Panc1 (cell line): ENCODE data around the gene SOX9. TPM values are rescaled to one million over a fixed set of nuclear protein-coding genes. Genes with fewer than 3 reads are reported as not detected.
"Not testable (repeated sequence)": the region's sequence is repeated elsewhere in the genome, so short reads cannot be mapped to it uniquely, and the experiment has no call there.

Experiments used
- ATAC-seq: fragments of 200-7000 bp; cut with Tn5 transposase; 2 replicates; pipeline ENCODE4 v1.9.1; 2020; ENCODE audit warnings: mild to moderate bottlenecking, moderate library complexity
- BruUV-seq: library from RNA; stranded (reverse); fragments of 400-500 nt; replicated peaks from 2 replicates; lab custom pipeline; 2021; lab: Mats Ljungman, UMichigan
- CTCF ChIA-PET: fragments of 300-600 bp; sonication (Branson Sonifier 250); formaldehyde crosslinking; loops from one replicate; lab custom pipeline; 2022; ENCODE audit warnings: antibody characterized with exemption; lab: Charles Lee
- POLR2A ChIA-PET: fragments of 300-600 bp; sonication (Branson Sonifier 250); formaldehyde crosslinking; loops from one replicate; lab custom pipeline; 2022; ENCODE audit warnings: antibody characterized with exemption; lab: Charles Lee
- DNase-seq: peaks from one replicate; pipeline ENCODE4 v3.0.0-alpha.2; 2010; ENCODE audit warnings: low read depth, low spot score
- H3K27ac ChIP-seq: 2 replicates; pipeline ENCODE4 v1.5.1; 2011; ENCODE audit warnings: mild to moderate bottlenecking, low read length, inconsistent platforms
- H3K27me3 ChIP-seq: fragments of 200-500 bp; sonication (Bioruptor generic); 2 replicates; pipeline ENCODE4 v1.6.0; 2014; ENCODE audit warnings: low read length, inconsistent platforms; ENCODE audit not compliant: control insufficient read depth, insufficient read depth
- H3K36me3 ChIP-seq: fragments of 200-500 bp; sonication (Bioruptor generic); 2 replicates; pipeline ENCODE4 v1.5.1; 2014; ENCODE audit warnings: inconsistent platforms, mild to moderate bottlenecking, low read length, moderate library complexity; ENCODE audit not compliant: control insufficient read depth, insufficient read depth
- H3K4me1 ChIP-seq: 2 replicates; pipeline ENCODE4 v1.5.1; 2011; ENCODE audit warnings: inconsistent platforms, mild to moderate bottlenecking, low read length, moderate library complexity; ENCODE audit not compliant: control insufficient read depth, insufficient read depth
- H3K4me3 ChIP-seq, 2 experiments: 2 replicates each; pipeline ENCODE4 v1.5.1; 2011 to 2012; ENCODE audit warnings: low read depth in 2 of 2, low read length in 2 of 2, mild to moderate bottlenecking in 2 of 2, inconsistent platforms in 1 of 2, moderate library complexity in 1 of 2
- H3K9me3 ChIP-seq: fragments of 200-500 bp; sonication (Bioruptor generic); 2 replicates; pipeline ENCODE4 v1.5.1; 2014; ENCODE audit warnings: low read depth, mild to moderate bottlenecking, inconsistent platforms, low read length, moderate library complexity; ENCODE audit not compliant: control insufficient read depth, insufficient read depth
- POLR2AphosphoS5 ChIP-seq: IDR thresholded peaks from 2 replicates; pipeline ENCODE4 v1.6.1; 2012; ENCODE audit warnings: mild to moderate bottlenecking, low read depth, low read length, moderate library complexity
- SIN3A ChIP-seq: IDR thresholded peaks from 2 replicates; pipeline ENCODE4 v1.6.1; 2012; ENCODE audit warnings: low read depth, mild to moderate bottlenecking, low read length, moderate library complexity, borderline replicate concordance; ENCODE audit not compliant: insufficient read depth
- TCF7L2 ChIP-seq: IDR thresholded peaks from 2 replicates; pipeline ENCODE4 v1.6.1; 2011; ENCODE audit warnings: mild to moderate bottlenecking, low read depth, low read length, inconsistent platforms
- in situ Hi-C: cut with HindIII; loops from 2 replicates; pipeline ENCODE4 v1.10.0; 2016; ENCODE audit warnings: low sequenced_read_pairs, low pct_unique_long_range_greater_than_20kb
- intact Hi-C: fragments of 100-400 bp; cut with micrococcal nuclease; formaldehyde crosslinking; loops from one replicate; pipeline ENCODE4 v1.10.0; 2022; ENCODE audit not compliant: unreplicated experiment
- total RNA-seq: library from RNA; stranded (reverse); gene quantifications from one replicate; pipeline ENCODE4 v1.2.1, GENCODE V29; 2021; ENCODE audit not compliant: unreplicated experiment
- TF ChIP-seq, protein P1 (sequence below): fragments of 450-650 bp; IDR thresholded peaks from 2 replicates; pipeline ENCODE4 v1.5.1; 2017; ENCODE audit warnings: mild to moderate bottlenecking
- TF ChIP-seq, protein P2 (sequence below), 2 experiments: IDR thresholded peaks; 2 replicates each; pipeline ENCODE4 v1.6.1; 2011 to 2012; ENCODE audit warnings: low read depth in 2 of 2, control low read depth in 1 of 2, low read length in 1 of 2, mild to moderate bottlenecking in 1 of 2, moderate library complexity in 1 of 2; ENCODE audit not compliant: insufficient read depth in 1 of 2

SOX9 gene
- total RNA-seq, 1 experiment from 2014 or later: 79.5 TPM

DNA sequence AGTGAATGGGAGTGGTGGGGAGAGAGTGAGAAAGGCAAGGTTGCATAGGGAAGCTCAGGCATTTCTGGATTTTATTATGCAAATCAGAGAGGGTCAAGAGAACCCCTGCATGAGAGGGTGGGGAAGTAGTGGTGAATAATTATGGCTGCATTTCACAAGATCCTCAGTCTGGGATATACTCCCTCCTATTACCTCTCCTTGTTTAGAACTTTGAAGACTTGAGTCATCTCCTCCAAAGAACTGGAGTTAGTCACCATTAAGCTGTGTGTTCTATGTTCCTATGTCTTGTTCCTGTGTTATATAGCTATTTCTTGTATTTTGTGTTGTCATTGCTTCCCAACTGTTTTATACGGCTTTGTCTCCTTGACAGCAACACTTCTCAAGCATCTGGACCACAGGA, 18.4 kb downstream of the SOX9 start:
- H3K4me3 ChIP-seq: no peak overlapping the region
- H3K4me1 ChIP-seq: peaks cover 34% of the 10 kb centered on the region
- in situ Hi-C loops: loop anchor here (25.0 kb wide), 2 partner anchors 273 to 348 kb away; no protein-coding TSS in a partner anchor
- ATAC-seq (no peak), DNase-seq (no peak)
- intact Hi-C loops: no loop called here
- CTCF ChIA-PET: no interaction called here
- BruUV-seq: no TSS peak
- H3K36me3 ChIP-seq: no peaks in the 10 kb centered on the region
- no peak overlapping the region for H3K27ac ChIP-seq
- TF ChIP-seq, protein P1, sequence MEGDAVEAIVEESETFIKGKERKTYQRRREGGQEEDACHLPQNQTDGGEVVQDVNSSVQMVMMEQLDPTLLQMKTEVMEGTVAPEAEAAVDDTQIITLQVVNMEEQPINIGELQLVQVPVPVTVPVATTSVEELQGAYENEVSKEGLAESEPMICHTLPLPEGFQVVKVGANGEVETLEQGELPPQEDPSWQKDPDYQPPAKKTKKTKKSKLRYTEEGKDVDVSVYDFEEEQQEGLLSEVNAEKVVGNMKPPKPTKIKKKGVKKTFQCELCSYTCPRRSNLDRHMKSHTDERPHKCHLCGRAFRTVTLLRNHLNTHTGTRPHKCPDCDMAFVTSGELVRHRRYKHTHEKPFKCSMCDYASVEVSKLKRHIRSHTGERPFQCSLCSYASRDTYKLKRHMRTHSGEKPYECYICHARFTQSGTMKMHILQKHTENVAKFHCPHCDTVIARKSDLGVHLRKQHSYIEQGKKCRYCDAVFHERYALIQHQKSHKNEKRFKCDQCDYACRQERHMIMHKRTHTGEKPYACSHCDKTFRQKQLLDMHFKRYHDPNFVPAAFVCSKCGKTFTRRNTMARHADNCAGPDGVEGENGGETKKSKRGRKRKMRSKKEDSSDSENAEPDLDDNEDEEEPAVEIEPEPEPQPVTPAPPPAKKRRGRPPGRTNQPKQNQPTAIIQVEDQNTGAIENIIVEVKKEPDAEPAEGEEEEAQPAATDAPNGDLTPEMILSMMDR: no peak
- TF ChIP-seq TCF7L2 (no peak), POLR2AphosphoS5 (no peak), SIN3A (no peak)
- TF ChIP-seq, protein P2, sequence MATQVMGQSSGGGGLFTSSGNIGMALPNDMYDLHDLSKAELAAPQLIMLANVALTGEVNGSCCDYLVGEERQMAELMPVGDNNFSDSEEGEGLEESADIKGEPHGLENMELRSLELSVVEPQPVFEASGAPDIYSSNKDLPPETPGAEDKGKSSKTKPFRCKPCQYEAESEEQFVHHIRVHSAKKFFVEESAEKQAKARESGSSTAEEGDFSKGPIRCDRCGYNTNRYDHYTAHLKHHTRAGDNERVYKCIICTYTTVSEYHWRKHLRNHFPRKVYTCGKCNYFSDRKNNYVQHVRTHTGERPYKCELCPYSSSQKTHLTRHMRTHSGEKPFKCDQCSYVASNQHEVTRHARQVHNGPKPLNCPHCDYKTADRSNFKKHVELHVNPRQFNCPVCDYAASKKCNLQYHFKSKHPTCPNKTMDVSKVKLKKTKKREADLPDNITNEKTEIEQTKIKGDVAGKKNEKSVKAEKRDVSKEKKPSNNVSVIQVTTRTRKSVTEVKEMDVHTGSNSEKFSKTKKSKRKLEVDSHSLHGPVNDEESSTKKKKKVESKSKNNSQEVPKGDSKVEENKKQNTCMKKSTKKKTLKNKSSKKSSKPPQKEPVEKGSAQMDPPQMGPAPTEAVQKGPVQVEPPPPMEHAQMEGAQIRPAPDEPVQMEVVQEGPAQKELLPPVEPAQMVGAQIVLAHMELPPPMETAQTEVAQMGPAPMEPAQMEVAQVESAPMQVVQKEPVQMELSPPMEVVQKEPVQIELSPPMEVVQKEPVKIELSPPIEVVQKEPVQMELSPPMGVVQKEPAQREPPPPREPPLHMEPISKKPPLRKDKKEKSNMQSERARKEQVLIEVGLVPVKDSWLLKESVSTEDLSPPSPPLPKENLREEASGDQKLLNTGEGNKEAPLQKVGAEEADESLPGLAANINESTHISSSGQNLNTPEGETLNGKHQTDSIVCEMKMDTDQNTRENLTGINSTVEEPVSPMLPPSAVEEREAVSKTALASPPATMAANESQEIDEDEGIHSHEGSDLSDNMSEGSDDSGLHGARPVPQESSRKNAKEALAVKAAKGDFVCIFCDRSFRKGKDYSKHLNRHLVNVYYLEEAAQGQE (IDR thresholded peaks at IDR 0.05; ENCODE audit: insufficient read depth in 1 of 2, low read depth in 2 of 2, low read length in 1 of 2): no peak
- POLR2A ChIA-PET: no interaction called here
- H3K27me3 ChIP-seq: no peaks in the 10 kb centered on the region
- no peaks in the 10 kb centered on the region for H3K9me3 ChIP-seq

- ChIA-PET CTCF (no interaction called here), POLR2A (no interaction called here)
- TF ChIP-seq, protein P2 (IDR thresholded peaks at IDR 0.05; ENCODE audit: insufficient read depth in 1 of 2, low read depth in 2 of 2, low read length in 1 of 2): no peak
- TF ChIP-seq SIN3A (no peak), TCF7L2 (no peak), POLR2AphosphoS5 (no peak)
- TF ChIP-seq, protein P1: no peak
- Histone ChIP-seq H3K4me3 (no peak overlapping the region), H3K9me3 (no peaks in the 10 kb centered on the region), H3K27ac (no peak overlapping the region), H3K36me3 (no peaks in the 10 kb centered on the region), H3K27me3 (no peaks in the 10 kb centered on the region), H3K4me1 (peaks cover 19% of the 10 kb centered on the region)
- in situ Hi-C loops: loop anchor here (25.0 kb wide), 2 partner anchors 271 to 346 kb away; no protein-coding TSS in a partner anchor
- no TSS peak for BruUV-seq
- DNase-seq (no peak), ATAC-seq (no peak)
- intact Hi-C loops: no loop called here
Observed at GRCh38 chr17:72141336-72141735, 20.5 kb downstream of the SOX9 start.

- POLR2A ChIA-PET: interaction anchor here (0.5 kb wide), 1 partner anchor 14 kb away, joined by 11 read pairs; no protein-coding TSS in a partner anchor
- H3K4me3 ChIP-seq, H3K27me3 ChIP-seq, intact Hi-C loops, H3K9me3 ChIP-seq, ATAC-seq, DNase-seq, BruUV-seq, H3K36me3 ChIP-seq, CTCF ChIA-PET, H3K27ac ChIP-seq: not testable (repeated sequence)
- peaks cover 12% of the 10 kb centered on the region for H3K4me1 ChIP-seq
- in situ Hi-C loops: loop anchor here (25.0 kb wide), 2 partner anchors 270 to 345 kb away; no protein-coding TSS in a partner anchor
Observed at GRCh38 chr17:72142097-72142496, 21.3 kb downstream of the SOX9 start.
